Measurements from ENCODE around the gene BAG1. TPM values are rescaled to one million over a fixed set of nuclear protein-coding genes. Genes with fewer than 3 reads are reported as not detected.

The BAG1 gene
- total and polyA plus RNA-seq, 2 of the 13 experiments (the other 11 are each of a cell fraction or from before 2014, with no cell fraction given) = 23.1 to 59.5 TPM

GRCh38 chr9:33229359-33230114, 35.0 kb downstream of the BAG1 start (continued):
- TF ChIP-seq PLSCR1 (CRISPR knock-in tag; IDR thresholded peaks at IDR 0.05; ENCODE audit: borderline replicate concordance) (no peak), HOMEZ (CRISPR knock-in tag; IDR thresholded peaks at IDR 0.05; ENCODE audit: low read depth) (no peak), PATZ1 (CRISPR knock-in tag; IDR thresholded peaks at IDR 0.05) (peak; percentile 40; the same call in 1 of the 2 replicates), ELF3 (CRISPR knock-in tag; IDR thresholded peaks at IDR 0.05) (no peak)

GRCh38 chr9:33228606-33229005, 35.9 kb downstream of the BAG1 start:
- 30% methylated on average over 2 of the region's 4 CpGs for WGBS (ENCODE audit: low lambda C conversion rate)
- Histone ChIP-seq H3K79me2 (ENCODE audit: insufficient read depth, low read length) (no peaks in the 10 kb centered on the region), H3K9ac (ENCODE audit: insufficient read depth, low read depth, low read length) (no peak overlapping the region), H3K4me3 (replicated peaks in 1 of 3; ENCODE audit: insufficient read depth in 1 of 3, low read depth in 2 of 3, low read length in 3 of 3) (no peak overlapping the region), H2AFZ (ENCODE audit: low read length) (no peak overlapping the region), H3K4me1 (ENCODE audit: insufficient read depth, low read length) (peaks cover 47% of the 10 kb centered on the region), H3K27me3 (ENCODE audit: control insufficient read depth in 1 of 2, insufficient read depth in 2 of 2, low read length in 2 of 2) (no peaks in the 10 kb centered on the region; a peak in 3 of 5 replicates), H3K27ac (ENCODE audit: extremely low read length, insufficient read depth, low read length) (no peak overlapping the region), H4K20me1 (ENCODE audit: insufficient read depth, low read length) (no peaks in the 10 kb centered on the region), H3K36me3 (replicated peaks in 1 of 2; ENCODE audit: control insufficient read depth in 1 of 2, insufficient read depth in 2 of 2, low read length in 2 of 2) (no peaks in the 10 kb centered on the region), H3K4me2 (ENCODE audit: low read depth, low read length) (no peak overlapping the region), H3K9me3 (ENCODE audit: low read length) (no peaks in the 10 kb centered on the region)
- no peak for FAIRE-seq
- in situ Hi-C loops (cut with HindIII; ENCODE audit: extremely low pct_ligation_motif_present, low pct_unique_long_range_greater_than_20kb) (loop anchor here (5.0 kb wide), 1 partner anchor 146 kb away; no protein-coding TSS in a partner anchor), intact Hi-C loops (cut with micrococcal nuclease; ENCODE audit: unreplicated experiment) (loop anchor here (5.0 kb wide), 1 partner anchor 34 kb away; the partner anchor contains the start of gene BAG1)
- no peak for ATAC-seq
- TF ChIP-seq ZNF296 (CRISPR knock-in tag; conservative IDR thresholded peaks at IDR 0.05) (no peak), NFYB (CRISPR knock-in tag; IDR thresholded peaks at IDR 0.05) (no peak), JDP2 (CRISPR knock-in tag; IDR thresholded peaks at IDR 0.05; ENCODE audit: borderline replicate concordance) (no peak), ZNF629 (CRISPR knock-in tag; conservative IDR thresholded peaks at IDR 0.05) (no peak)
- POLR2A ChIA-PET = no interaction called here
- CTCF ChIA-PET (ENCODE audit: low intra/inter-chr PET ratio, low total read pairs) = interaction anchor here (1.2 kb wide), 1 partner anchor 36 kb away, joined by 4 read pairs; the partner anchor contains the start of genes BAG1 and CHMP5
- no peak for DNase-seq (ENCODE audit: low spot score)
- no TSS peak for BruUV-seq (replicated peaks)

All from HepG2 (cell line).